GM23338 (cell line): ENCODE data around the gene PILRB. TPM values are rescaled to one million over a fixed set of nuclear protein-coding genes. Genes with fewer than 3 reads are reported as not detected.

Experiments
- ATAC-seq: fragments of 200-7000 bp; cut with Tn5 transposase; 3 replicates; pipeline ENCODE4 v1.9.1; 2020
- DNase-seq: peaks from one replicate; pipeline ENCODE4 v3.0.0-alpha.2; 2015; ENCODE audit warnings: low spot score
- H2AFZ ChIP-seq: fragments of 200-600 bp; sonication (generic); 2 replicates; pipeline ENCODE4 v1.8.0; 2016; ENCODE audit warnings: antibody characterized with exemption, mild to moderate bottlenecking, moderate library complexity
- H3F3A ChIP-seq: fragments of 200-600 bp; sonication (generic); replicated peaks from 2 replicates; pipeline ENCODE4 v1.8.0; 2017; ENCODE audit warnings: antibody characterized with exemption, mixed run types, low read depth
- H3K27ac ChIP-seq: fragments of 200-600 bp; sonication (generic); 2 replicates; pipeline ENCODE4 v1.6.1; 2016; ENCODE audit warnings: low read depth
- H3K27me3 ChIP-seq: fragments of 200-600 bp; sonication (generic); 2 replicates; pipeline ENCODE4 v1.8.0; 2016; ENCODE audit warnings: mild to moderate bottlenecking, mixed run types, moderate library complexity; ENCODE audit not compliant: insufficient read depth
- H3K36me3 ChIP-seq: fragments of 200-600 bp; sonication (generic); 2 replicates; pipeline ENCODE4 v1.8.0; 2016; ENCODE audit warnings: mild to moderate bottlenecking; ENCODE audit not compliant: insufficient read depth
- H3K4me1 ChIP-seq: fragments of 200-600 bp; sonication (generic); 2 replicates; pipeline ENCODE4 v1.8.0; 2016; ENCODE audit warnings: mild to moderate bottlenecking, moderate library complexity; ENCODE audit not compliant: insufficient read depth
- H3K4me2 ChIP-seq: fragments of 200-600 bp; sonication (generic); 2 replicates; pipeline ENCODE4 v1.7.1; 2017; ENCODE audit warnings: mixed run types
- H3K4me3 ChIP-seq: fragments of 200-600 bp; sonication (generic); 2 replicates; pipeline ENCODE4 v1.6.1; 2016; ENCODE audit warnings: mixed run types
- H3K79me2 ChIP-seq: fragments of 200-600 bp; sonication (generic); replicated peaks from 2 replicates; pipeline ENCODE4 v1.8.0; 2017; ENCODE audit warnings: mild to moderate bottlenecking; ENCODE audit not compliant: insufficient read depth
- H3K9me2 ChIP-seq: fragments of 200-600 bp; sonication (generic); 2 replicates; pipeline ENCODE4 v1.8.0; 2017; ENCODE audit not compliant: insufficient read depth
- H4K20me1 ChIP-seq: fragments of 200-600 bp; sonication (generic); replicated peaks from 2 replicates; pipeline ENCODE4 v1.8.0; 2017; ENCODE audit warnings: mild to moderate bottlenecking; ENCODE audit not compliant: insufficient read depth
- H3K27ac Mint-ChIP-seq: 2 replicates; pipeline ENCODE4 v1.8.0; 2020; ENCODE audit warnings: inconsistent platforms, mild to moderate bottlenecking, moderate library complexity, mixed read lengths
- H3K27me3 Mint-ChIP-seq: 3 replicates; pipeline ENCODE4 v1.8.0; 2022; ENCODE audit warnings: low read depth, mild to moderate bottlenecking, moderate library complexity, mixed read lengths, inconsistent platforms; ENCODE audit not compliant: insufficient read depth, poor library complexity
- H3K36me3 Mint-ChIP-seq: 3 replicates; pipeline ENCODE4 v1.8.0; 2021; ENCODE audit warnings: low read depth, mild to moderate bottlenecking, inconsistent platforms, moderate library complexity, mixed read lengths
- H3K4me1 Mint-ChIP-seq: 3 replicates; pipeline ENCODE4 v1.8.0; 2020; ENCODE audit warnings: mild to moderate bottlenecking, inconsistent platforms, mixed read lengths
- H3K4me3 Mint-ChIP-seq: 3 replicates; pipeline ENCODE4 v1.8.0; 2021; ENCODE audit warnings: moderate library complexity, mild to moderate bottlenecking, inconsistent platforms, mixed read lengths
- H3K9me3 Mint-ChIP-seq: 3 replicates; pipeline ENCODE4 v1.8.0; 2020; ENCODE audit warnings: moderate library complexity, mild to moderate bottlenecking, inconsistent platforms, mixed read lengths
- CREB1 ChIP-seq: fragments of 250-450 bp; sonication (Bioruptor Pico); IDR thresholded peaks from 2 replicates; pipeline ENCODE4 v1.5.0; 2020; ENCODE audit warnings: low read depth, mild to moderate bottlenecking, moderate library complexity
- EZH2 ChIP-seq: fragments of 200-600 bp; sonication (generic); IDR thresholded peaks from one replicate; pipeline ENCODE4 v1.8.0; 2017; ENCODE audit warnings: antibody characterized with exemption, mild to moderate bottlenecking, low read depth; ENCODE audit not compliant: unreplicated experiment
- EZH2phosphoT487 ChIP-seq: fragments of 200-600 bp; sonication (generic); IDR thresholded peaks from one replicate; pipeline ENCODE4 v1.8.1; 2018; ENCODE audit warnings: antibody characterized with exemption; ENCODE audit not compliant: unreplicated experiment
- JUNB ChIP-seq: IDR thresholded peaks from one replicate; pipeline ENCODE4 v1.6.1; 2016; ENCODE audit warnings: antibody characterized with exemption; ENCODE audit not compliant: unreplicated experiment
- NANOG ChIP-seq: IDR thresholded peaks from 2 replicates; pipeline ENCODE4 v1.6.1; 2016; ENCODE audit warnings: antibody characterized with exemption, borderline replicate concordance
- STAT1 ChIP-seq: IDR thresholded peaks from one replicate; pipeline ENCODE4 v1.6.1; 2016; ENCODE audit warnings: antibody characterized with exemption; ENCODE audit not compliant: unreplicated experiment
- ZNF114 ChIP-seq: fragments of 250-450 bp; sonication (Bioruptor Pico); IDR thresholded peaks from 2 replicates; pipeline ENCODE4 v1.5.0; 2020; ENCODE audit warnings: mild to moderate bottlenecking, moderate library complexity
- ZNF331 ChIP-seq: fragments of 250-450 bp; sonication (Bioruptor Pico); IDR thresholded peaks from 2 replicates; pipeline ENCODE4 v1.5.0; 2020; ENCODE audit warnings: low read depth, mild to moderate bottlenecking, moderate library complexity
- polyA plus RNA-seq: library from polyadenylated mRNA; unstranded; fragments of >200 nt; fragmentation: Nextera tagmentation; extraction: Ambion mirVana; gene quantifications from 2 replicates; pipeline ENCODE4 v1.2.1, GENCODE V29; 2016
- total RNA-seq: library from RNA; depleted of rRNA; stranded (reverse); fragments of >200 nt; shearing (Covaris generic); gene quantifications from 2 replicates; pipeline ENCODE4 v1.2.3, GENCODE V29; 2014
- TF ChIP-seq, protein P1 (sequence below): IDR thresholded peaks from 2 replicates; pipeline ENCODE4 v1.6.1; 2016; ENCODE audit warnings: antibody characterized with exemption
- TF ChIP-seq, protein P2 (sequence below): fragments of 250-450 bp; sonication (Bioruptor Pico); IDR thresholded peaks from 2 replicates; pipeline ENCODE4 v1.5.0; 2020; ENCODE audit warnings: mild to moderate bottlenecking, moderate library complexity
- TF ChIP-seq, protein P3 (sequence below): IDR thresholded peaks from one replicate; pipeline ENCODE4 v1.6.1; 2018; ENCODE audit warnings: antibody characterized with exemption; ENCODE audit not compliant: unreplicated experiment

Gene PILRB
- total and polyA plus RNA-seq, 2 experiments from 2014 or later, result 25.3 to 43.0 TPM

DNA sequence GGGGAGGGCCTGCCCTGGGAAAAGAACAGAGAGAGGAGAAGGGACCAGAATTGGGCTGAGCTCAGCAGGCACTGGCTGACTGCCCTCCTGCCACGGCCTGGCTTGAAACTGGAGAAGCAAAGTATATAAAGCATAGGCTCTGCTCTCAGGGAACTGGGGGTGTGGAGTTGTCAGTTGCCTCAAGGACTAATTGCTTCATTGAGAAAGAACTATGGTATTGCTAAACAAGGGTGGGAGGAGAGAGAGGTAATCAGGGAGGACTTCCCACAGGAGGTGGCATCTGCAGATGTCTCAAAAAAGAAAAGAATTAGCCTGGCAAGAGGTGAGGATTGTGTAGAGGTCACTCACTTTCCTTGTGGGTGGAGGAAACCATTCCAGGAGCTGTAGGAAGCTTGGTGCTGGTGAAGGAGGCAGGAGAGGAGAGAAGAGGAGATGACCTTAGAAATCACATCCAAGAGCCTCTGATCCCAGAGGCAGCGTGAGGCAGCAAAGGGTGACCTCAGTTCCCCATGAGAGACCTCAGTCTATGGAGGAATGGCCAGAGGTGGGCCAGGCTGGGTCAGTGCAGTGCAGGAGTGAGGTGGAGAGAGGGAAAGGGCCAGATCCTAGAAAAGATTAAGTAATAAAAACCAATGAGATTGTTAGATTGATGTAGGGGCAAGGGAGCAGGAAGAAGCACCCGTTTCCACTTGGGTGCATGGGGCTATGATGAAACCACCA, 2.4 kb downstream of the PILRB start:
- no peak overlapping the region for H2AFZ ChIP-seq
- no peaks in the 10 kb centered on the region for H3K9me2 ChIP-seq
- H3K4me3 ChIP-seq, result no peak overlapping the region
- Mint-ChIP-seq H3K27ac (no peak overlapping the region), H3K4me3 (no peak overlapping the region), H3K9me3 (no peaks in the 10 kb centered on the region), H3K36me3 (peaks cover 85% of the 10 kb centered on the region), H3K27me3 (peaks cover 8% of the 10 kb centered on the region), H3K4me1 (no peaks in the 10 kb centered on the region)
- H3F3A ChIP-seq, result no peaks in the 10 kb centered on the region
- H3K36me3 ChIP-seq, result peaks cover 22% of the 10 kb centered on the region
- H4K20me1 ChIP-seq, result no peaks in the 10 kb centered on the region; the same call in 1 of the 2 replicates
- H3K79me2 ChIP-seq, result no peaks in the 10 kb centered on the region
- no peak overlapping the region for H3K27ac ChIP-seq
- DNase-seq, result no peak
- ATAC-seq, result no peak
- no peak overlapping the region for H3K4me2 ChIP-seq
- H3K27me3 ChIP-seq, result no peaks in the 10 kb centered on the region
- H3K4me1 ChIP-seq, result no peaks in the 10 kb centered on the region
- TF ChIP-seq EZH2 (no peak), ZNF331 (no peak), CREB1 (no peak), STAT1 (no peak), NANOG (no peak), JUNB (no peak), ZNF114 (CRISPR knock-in tag) (no peak), EZH2phosphoT487 (no peak)
- TF ChIP-seq, protein P1, sequence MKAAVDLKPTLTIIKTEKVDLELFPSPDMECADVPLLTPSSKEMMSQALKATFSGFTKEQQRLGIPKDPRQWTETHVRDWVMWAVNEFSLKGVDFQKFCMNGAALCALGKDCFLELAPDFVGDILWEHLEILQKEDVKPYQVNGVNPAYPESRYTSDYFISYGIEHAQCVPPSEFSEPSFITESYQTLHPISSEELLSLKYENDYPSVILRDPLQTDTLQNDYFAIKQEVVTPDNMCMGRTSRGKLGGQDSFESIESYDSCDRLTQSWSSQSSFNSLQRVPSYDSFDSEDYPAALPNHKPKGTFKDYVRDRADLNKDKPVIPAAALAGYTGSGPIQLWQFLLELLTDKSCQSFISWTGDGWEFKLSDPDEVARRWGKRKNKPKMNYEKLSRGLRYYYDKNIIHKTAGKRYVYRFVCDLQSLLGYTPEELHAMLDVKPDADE, result no peak
- TF ChIP-seq, protein P2, sequence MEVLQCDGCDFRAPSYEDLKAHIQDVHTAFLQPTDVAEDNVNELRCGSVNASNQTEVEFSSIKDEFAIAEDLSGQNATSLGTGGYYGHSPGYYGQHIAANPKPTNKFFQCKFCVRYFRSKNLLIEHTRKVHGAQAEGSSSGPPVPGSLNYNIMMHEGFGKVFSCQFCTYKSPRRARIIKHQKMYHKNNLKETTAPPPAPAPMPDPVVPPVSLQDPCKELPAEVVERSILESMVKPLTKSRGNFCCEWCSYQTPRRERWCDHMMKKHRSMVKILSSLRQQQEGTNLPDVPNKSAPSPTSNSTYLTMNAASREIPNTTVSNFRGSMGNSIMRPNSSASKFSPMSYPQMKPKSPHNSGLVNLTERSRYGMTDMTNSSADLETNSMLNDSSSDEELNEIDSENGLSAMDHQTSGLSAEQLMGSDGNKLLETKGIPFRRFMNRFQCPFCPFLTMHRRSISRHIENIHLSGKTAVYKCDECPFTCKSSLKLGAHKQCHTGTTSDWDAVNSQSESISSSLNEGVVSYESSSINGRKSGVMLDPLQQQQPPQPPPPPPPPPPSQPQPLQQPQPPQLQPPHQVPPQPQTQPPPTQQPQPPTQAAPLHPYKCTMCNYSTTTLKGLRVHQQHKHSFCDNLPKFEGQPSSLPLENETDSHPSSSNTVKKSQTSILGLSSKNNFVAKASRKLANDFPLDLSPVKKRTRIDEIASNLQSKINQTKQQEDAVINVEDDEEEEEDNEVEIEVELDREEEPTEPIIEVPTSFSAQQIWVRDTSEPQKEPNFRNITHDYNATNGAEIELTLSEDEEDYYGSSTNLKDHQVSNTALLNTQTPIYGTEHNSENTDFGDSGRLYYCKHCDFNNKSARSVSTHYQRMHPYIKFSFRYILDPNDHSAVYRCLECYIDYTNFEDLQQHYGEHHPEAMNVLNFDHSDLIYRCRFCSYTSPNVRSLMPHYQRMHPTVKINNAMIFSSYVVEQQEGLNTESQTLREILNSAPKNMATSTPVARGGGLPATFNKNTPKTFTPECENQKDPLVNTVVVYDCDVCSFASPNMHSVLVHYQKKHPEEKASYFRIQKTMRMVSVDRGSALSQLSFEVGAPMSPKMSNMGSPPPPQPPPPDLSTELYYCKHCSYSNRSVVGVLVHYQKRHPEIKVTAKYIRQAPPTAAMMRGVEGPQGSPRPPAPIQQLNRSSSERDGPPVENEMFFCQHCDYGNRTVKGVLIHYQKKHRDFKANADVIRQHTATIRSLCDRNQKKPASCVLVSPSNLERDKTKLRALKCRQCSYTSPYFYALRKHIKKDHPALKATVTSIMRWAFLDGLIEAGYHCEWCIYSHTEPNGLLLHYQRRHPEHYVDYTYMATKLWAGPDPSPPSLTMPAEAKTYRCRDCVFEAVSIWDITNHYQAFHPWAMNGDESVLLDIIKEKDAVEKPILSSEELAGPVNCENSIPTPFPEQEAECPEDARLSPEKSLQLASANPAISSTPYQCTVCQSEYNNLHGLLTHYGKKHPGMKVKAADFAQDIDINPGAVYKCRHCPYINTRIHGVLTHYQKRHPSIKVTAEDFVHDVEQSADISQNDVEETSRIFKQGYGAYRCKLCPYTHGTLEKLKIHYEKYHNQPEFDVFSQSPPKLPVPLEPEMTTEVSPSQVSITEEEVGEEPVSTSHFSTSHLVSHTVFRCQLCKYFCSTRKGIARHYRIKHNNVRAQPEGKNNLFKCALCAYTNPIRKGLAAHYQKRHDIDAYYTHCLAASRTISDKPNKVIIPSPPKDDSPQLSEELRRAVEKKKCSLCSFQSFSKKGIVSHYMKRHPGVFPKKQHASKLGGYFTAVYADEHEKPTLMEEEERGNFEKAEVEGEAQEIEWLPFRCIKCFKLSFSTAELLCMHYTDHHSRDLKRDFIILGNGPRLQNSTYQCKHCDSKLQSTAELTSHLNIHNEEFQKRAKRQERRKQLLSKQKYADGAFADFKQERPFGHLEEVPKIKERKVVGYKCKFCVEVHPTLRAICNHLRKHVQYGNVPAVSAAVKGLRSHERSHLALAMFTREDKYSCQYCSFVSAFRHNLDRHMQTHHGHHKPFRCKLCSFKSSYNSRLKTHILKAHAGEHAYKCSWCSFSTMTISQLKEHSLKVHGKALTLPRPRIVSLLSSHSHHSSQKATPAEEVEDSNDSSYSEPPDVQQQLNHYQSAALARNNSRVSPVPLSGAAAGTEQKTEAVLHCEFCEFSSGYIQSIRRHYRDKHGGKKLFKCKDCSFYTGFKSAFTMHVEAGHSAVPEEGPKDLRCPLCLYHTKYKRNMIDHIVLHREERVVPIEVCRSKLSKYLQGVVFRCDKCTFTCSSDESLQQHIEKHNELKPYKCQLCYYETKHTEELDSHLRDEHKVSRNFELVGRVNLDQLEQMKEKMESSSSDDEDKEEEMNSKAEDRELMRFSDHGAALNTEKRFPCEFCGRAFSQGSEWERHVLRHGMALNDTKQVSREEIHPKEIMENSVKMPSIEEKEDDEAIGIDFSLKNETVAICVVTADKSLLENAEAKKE (CRISPR knock-in tag), result no peak
- TF ChIP-seq, protein P3, sequence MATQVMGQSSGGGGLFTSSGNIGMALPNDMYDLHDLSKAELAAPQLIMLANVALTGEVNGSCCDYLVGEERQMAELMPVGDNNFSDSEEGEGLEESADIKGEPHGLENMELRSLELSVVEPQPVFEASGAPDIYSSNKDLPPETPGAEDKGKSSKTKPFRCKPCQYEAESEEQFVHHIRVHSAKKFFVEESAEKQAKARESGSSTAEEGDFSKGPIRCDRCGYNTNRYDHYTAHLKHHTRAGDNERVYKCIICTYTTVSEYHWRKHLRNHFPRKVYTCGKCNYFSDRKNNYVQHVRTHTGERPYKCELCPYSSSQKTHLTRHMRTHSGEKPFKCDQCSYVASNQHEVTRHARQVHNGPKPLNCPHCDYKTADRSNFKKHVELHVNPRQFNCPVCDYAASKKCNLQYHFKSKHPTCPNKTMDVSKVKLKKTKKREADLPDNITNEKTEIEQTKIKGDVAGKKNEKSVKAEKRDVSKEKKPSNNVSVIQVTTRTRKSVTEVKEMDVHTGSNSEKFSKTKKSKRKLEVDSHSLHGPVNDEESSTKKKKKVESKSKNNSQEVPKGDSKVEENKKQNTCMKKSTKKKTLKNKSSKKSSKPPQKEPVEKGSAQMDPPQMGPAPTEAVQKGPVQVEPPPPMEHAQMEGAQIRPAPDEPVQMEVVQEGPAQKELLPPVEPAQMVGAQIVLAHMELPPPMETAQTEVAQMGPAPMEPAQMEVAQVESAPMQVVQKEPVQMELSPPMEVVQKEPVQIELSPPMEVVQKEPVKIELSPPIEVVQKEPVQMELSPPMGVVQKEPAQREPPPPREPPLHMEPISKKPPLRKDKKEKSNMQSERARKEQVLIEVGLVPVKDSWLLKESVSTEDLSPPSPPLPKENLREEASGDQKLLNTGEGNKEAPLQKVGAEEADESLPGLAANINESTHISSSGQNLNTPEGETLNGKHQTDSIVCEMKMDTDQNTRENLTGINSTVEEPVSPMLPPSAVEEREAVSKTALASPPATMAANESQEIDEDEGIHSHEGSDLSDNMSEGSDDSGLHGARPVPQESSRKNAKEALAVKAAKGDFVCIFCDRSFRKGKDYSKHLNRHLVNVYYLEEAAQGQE, result no peak
